ENCODE data around the gene CBLN3.

DNA sequence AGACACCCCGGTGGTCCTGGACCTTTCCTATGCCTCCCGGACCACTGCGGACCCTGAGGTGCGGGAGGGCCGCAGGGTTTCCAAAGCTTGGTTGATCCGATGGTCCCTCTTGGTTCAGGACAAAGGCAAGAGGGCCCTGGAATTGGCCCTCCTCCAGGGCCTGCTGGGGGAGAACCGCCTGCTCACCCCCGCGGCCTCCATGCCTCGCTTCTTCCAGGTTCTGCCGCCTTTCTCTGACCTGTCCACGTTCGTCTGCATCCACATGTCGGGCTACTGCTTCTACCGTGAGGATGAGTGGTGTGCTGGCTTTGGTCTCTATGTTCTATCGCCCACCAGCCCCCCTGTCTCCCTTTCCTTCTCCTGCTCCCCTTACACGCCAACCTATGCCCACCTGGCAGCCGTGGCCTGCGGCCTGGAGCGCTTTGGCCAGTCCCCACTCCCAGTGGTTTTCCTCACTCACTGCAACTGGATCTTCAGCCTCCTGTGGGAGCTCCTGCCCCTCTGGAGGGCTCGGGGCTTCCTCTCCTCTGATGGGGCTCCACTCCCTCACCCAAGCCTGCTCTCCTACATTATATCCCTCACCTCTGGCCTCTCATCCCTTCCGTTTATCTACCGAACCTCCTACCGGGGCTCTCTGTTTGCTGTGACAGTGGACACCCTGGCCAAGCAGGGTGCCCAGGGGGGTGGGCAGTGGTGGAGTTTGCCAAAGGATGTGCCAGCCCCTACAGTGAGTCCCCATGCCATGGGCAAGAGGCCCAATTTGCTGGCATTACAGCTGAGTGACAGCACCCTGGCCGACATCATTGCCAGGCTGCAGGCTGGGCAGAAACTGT lies 13.8 kb downstream of the CBLN3 start:
- TF ChIP-seq CTCF (IDR thresholded peaks at IDR 0.05): no peak
- TF ChIP-seq POLR2A (IDR thresholded peaks at IDR 0.05): no peak
